ENCODE data around the gene TMEM45A.

Gene TMEM45A

DNA sequence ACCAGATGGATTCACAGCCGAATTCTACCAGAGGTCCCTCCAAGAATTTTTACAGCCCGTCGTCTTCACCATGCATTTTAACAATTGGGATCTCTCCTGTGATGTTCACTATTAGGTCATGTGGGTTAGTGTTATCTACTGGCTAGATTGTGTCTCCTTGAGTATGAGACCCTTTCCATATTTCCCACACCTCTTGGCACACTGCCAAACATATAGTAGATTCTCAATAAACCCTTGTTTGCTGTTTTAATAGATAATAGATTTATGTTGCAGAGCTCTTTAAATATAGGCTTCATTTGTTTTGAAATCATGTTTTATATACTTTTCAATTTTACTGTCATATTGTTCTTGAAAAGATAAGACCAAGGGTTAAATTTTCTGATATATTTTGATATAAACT lies 82.1 kb downstream of the TMEM45A start:
- Histone ChIP-seq H3K4me3 (ENCODE audit: insufficient read depth, low read length, poor library complexity, severe bottlenecking) (no peak overlapping the region), H4K20me1 (ENCODE audit: low read depth, low read length) (no peaks in the 10 kb centered on the region)

DNA sequence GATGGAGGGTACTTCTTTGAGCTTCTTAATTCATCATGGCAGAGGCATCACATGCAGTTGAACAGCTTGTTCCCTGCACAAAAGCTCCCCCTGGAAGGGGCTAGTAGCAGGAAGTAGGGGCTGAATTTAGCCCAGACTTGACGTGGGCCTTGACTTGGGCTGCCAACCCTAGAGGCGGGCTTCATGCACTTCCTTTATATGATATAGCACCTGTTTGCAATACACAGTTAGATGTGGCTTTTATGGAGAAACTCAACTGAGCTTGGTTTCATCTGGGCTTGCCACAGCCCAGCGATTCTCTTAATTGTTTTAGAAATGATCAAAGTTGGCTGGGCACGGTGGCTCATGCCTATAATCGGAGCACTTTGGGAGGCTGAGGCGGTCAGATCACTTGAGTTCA lies 83.3 kb downstream of the TMEM45A start:
- H3K9me3 ChIP-seq (ENCODE audit: insufficient read depth, low read length): no peaks in the 10 kb centered on the region
- H3K36me3 ChIP-seq (ENCODE audit: low read length): no peaks in the 10 kb centered on the region
- H3F3A ChIP-seq (ENCODE audit: insufficient read depth): no peaks in the 10 kb centered on the region
- H4K20me1 ChIP-seq (ENCODE audit: low read depth, low read length): no peaks in the 10 kb centered on the region
- no peaks in the 10 kb centered on the region for H3K9me2 ChIP-seq (replicated peaks; ENCODE audit: insufficient read depth, low read length)
- no peak overlapping the region for H3K9ac ChIP-seq (ENCODE audit: low read length)
- TF ChIP-seq EZH2phosphoT487 (conservative IDR thresholded peaks at IDR 0.05; ENCODE audit: low read length): no peak
- TF ChIP-seq, protein P1, sequence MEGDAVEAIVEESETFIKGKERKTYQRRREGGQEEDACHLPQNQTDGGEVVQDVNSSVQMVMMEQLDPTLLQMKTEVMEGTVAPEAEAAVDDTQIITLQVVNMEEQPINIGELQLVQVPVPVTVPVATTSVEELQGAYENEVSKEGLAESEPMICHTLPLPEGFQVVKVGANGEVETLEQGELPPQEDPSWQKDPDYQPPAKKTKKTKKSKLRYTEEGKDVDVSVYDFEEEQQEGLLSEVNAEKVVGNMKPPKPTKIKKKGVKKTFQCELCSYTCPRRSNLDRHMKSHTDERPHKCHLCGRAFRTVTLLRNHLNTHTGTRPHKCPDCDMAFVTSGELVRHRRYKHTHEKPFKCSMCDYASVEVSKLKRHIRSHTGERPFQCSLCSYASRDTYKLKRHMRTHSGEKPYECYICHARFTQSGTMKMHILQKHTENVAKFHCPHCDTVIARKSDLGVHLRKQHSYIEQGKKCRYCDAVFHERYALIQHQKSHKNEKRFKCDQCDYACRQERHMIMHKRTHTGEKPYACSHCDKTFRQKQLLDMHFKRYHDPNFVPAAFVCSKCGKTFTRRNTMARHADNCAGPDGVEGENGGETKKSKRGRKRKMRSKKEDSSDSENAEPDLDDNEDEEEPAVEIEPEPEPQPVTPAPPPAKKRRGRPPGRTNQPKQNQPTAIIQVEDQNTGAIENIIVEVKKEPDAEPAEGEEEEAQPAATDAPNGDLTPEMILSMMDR (IDR thresholded peaks at IDR 0.05; ENCODE audit: insufficient read depth, low read length, poor library complexity, severe bottlenecking): no peak
- no peak overlapping the region for H2AFZ ChIP-seq (ENCODE audit: low read depth, low read length, severe bottlenecking)
- H3K27me3 ChIP-seq (ENCODE audit: low read length): no peaks in the 10 kb centered on the region
- H3K4me3 ChIP-seq (ENCODE audit: insufficient read depth, low read length, poor library complexity, severe bottlenecking): no peak overlapping the region
- H3K27ac ChIP-seq (ENCODE audit: low read depth, low read length): no peak overlapping the region
- H3K79me2 ChIP-seq (ENCODE audit: insufficient read depth, low read length): no peaks in the 10 kb centered on the region
- H3K4me2 ChIP-seq (ENCODE audit: low read depth, low read length, poor library complexity, severe bottlenecking): no peak overlapping the region

More for the DNA sequence above, 82.1 kb downstream of the TMEM45A start:
- Histone ChIP-seq H3K9me3 (ENCODE audit: insufficient read depth, low read length) (no peaks in the 10 kb centered on the region), H3K27ac (ENCODE audit: low read depth, low read length) (no peak overlapping the region), H3K36me3 (ENCODE audit: low read length) (no peaks in the 10 kb centered on the region), H3K9ac (ENCODE audit: low read length) (no peak overlapping the region), H3K27me3 (ENCODE audit: low read length) (no peaks in the 10 kb centered on the region), H3K79me2 (ENCODE audit: insufficient read depth, low read length) (no peaks in the 10 kb centered on the region), H3K4me2 (ENCODE audit: low read depth, low read length, poor library complexity, severe bottlenecking) (no peak overlapping the region), H3F3A (ENCODE audit: insufficient read depth) (no peaks in the 10 kb centered on the region), H3K9me2 (replicated peaks; ENCODE audit: insufficient read depth, low read length) (no peaks in the 10 kb centered on the region), H2AFZ (ENCODE audit: low read depth, low read length, severe bottlenecking) (no peak overlapping the region)
- TF ChIP-seq, protein P1 (IDR thresholded peaks at IDR 0.05; ENCODE audit: insufficient read depth, low read length, poor library complexity, severe bottlenecking): no peak
- no peak for TF ChIP-seq EZH2phosphoT487 (conservative IDR thresholded peaks at IDR 0.05; ENCODE audit: low read length)

DNA sequence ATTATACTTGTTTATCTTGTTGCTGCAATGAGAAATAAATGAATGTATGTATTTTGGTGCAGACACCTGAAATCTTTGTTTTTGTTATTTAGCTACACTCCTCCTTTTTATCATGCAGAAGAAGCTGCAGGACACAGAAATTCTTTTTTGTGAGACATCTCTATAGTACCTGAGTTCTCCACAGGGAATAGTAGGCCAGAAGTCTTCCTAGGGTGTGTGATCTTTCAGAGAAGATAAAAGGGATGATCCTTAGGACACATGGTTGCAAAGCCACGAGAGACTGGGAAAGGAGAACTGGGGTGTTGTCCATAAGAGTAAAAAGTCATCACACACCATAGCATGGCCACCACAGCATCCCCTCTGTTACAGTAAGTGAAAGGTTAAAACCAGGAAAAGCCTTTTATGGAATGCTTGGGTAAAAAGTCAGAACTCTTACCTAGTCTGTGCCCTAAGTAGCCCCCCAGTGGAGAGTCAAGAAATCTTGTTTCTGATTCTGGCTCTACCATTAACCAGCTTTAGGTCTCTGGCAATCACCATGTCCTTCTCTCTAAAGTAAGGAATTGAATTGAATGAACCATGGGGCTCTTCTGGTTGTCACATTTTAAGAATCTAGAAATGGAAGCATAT lies 85.1 kb downstream of the TMEM45A start:
- no peak overlapping the region for H3K9ac ChIP-seq (ENCODE audit: low read length)
- H3K27ac ChIP-seq (ENCODE audit: low read depth, low read length): no peak overlapping the region
- no peaks in the 10 kb centered on the region for H3F3A ChIP-seq (ENCODE audit: insufficient read depth)
- H3K9me2 ChIP-seq (replicated peaks; ENCODE audit: insufficient read depth, low read length): no peaks in the 10 kb centered on the region
- H3K4me2 ChIP-seq (ENCODE audit: low read depth, low read length, poor library complexity, severe bottlenecking): no peak overlapping the region
- no peaks in the 10 kb centered on the region for H3K79me2 ChIP-seq (ENCODE audit: insufficient read depth, low read length)
- H3K4me3 ChIP-seq (ENCODE audit: insufficient read depth, low read length, poor library complexity, severe bottlenecking): no peak overlapping the region
- TF ChIP-seq EZH2phosphoT487 (conservative IDR thresholded peaks at IDR 0.05; ENCODE audit: low read length): no peak
- TF ChIP-seq, protein P1 (IDR thresholded peaks at IDR 0.05; ENCODE audit: insufficient read depth, low read length, poor library complexity, severe bottlenecking): no peak
- no peaks in the 10 kb centered on the region for H3K36me3 ChIP-seq (ENCODE audit: low read length)
- H2AFZ ChIP-seq (ENCODE audit: low read depth, low read length, severe bottlenecking): no peak overlapping the region
- no peaks in the 10 kb centered on the region for H4K20me1 ChIP-seq (ENCODE audit: low read depth, low read length)
- no peaks in the 10 kb centered on the region for H3K27me3 ChIP-seq (ENCODE audit: low read length)
- H3K9me3 ChIP-seq (ENCODE audit: insufficient read depth, low read length): no peaks in the 10 kb centered on the region

All from SU-DHL-6 (cell line).